HG03432 (cell line): ENCODE data around the gene BSG.

Experiments used
- ATAC-seq: cut with Tn5 transposase; IDR thresholded peaks from one replicate; pipeline ENCODE4 v1.9.1; 2021; ENCODE audit warnings: mild to moderate bottlenecking, moderate library complexity; ENCODE audit not compliant: unreplicated experiment

BSG gene

GRCh38 chr19:572140-572742 lies at the start of gene BSG:
Gene BSG, plus strand, starts transcription at chr19:572596. Its CDS starts 39 bp downstream, at chr19:572635.
- peak; percentile 73 for ATAC-seq

- ATAC-seq, result no peak
These were observed 49.7 kb upstream of the BSG start for GRCh38 chr19:522726-523125.

- no peak for ATAC-seq
These were observed 48.2 kb upstream of the BSG start for GRCh38 chr19:524062-524674.

GRCh38 chr19:525029-525428 lies 47.4 kb upstream of the BSG start:
- no peak for ATAC-seq

- no peak for ATAC-seq
These were observed 46.5 kb upstream of the BSG start for GRCh38 chr19:525857-526419.

- ATAC-seq, result no peak
These were observed 42.0 kb upstream of the BSG start for GRCh38 chr19:530134-531008.

GRCh38 chr19:531009-531752 lies 41.2 kb upstream of the BSG start:
- peak; percentile 68 for ATAC-seq

- ATAC-seq, result peak; percentile 4
These were observed 40.4 kb upstream of the BSG start, which contains the start of gene CDC34 for GRCh38 chr19:531753-532560. Gene CDC34, plus strand, starts transcription at chr19:531760. Its CDS starts 172 bp downstream, at chr19:531932.

- no peak for ATAC-seq
These were observed 39.6 kb upstream of the BSG start for GRCh38 chr19:532561-533363.

GRCh38 chr19:533364-534058 lies 38.9 kb upstream of the BSG start:
- no peak for ATAC-seq

- no peak for ATAC-seq
These were observed 38.3 kb upstream of the BSG start for GRCh38 chr19:534088-534487.

- ATAC-seq, result no peak
These were observed 37.2 kb upstream of the BSG start for GRCh38 chr19:535017-535835.

GRCh38 chr19:536031-536880 lies 36.1 kb upstream of the BSG start:
- no peak for ATAC-seq

- ATAC-seq, result no peak
These were observed 35.5 kb upstream of the BSG start for GRCh38 chr19:536881-537404.

- ATAC-seq, result no peak
These were observed 33.6 kb upstream of the BSG start for GRCh38 chr19:538641-539428.
